Measurements from ENCODE around the gene RGL4.

Gene RGL4

DNA sequence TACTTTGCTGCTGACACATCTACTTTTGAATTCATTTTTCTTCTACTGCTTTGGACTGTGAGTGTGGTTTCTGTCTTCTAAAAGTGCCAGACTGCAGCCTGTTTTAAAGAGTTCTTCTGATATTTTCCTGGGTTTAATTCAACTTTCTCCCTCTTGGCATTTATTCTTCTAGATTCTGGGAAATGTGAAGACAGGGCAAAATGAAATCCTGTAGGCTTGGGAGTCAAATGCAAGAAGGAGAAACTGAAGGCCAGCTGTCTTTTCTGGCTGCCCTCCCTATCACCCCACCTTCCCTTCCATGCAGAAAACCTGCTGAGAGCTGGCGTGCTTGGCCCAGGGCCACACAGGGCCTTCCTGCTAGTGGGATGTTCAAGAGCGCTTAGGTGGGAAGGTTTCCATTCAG is 52.5 kb downstream of the RGL4 start:
- DNase-seq (ENCODE audit: low spot score) = no peak

DNA sequence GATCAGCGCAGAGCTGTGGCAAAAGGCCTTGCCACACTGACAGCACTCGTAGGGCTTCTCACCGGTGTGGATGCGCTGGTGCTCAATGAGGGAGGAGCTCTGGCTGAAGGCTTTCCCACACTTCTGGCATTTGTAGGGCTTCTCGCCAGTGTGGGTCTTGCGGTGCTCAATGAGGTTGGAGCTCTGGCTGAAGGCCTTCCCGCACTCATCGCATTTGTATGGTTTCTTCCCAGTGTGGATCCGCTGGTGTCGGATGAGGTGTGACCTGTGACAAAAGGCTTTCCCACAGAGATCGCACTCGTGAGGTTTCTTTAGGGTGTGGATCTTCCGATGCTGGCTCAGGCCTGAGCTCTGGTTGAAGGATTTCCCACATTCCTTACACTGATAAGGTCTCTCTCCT is 53.2 kb downstream of the RGL4 start:
- no peak for DNase-seq (ENCODE audit: low spot score)

DNA sequence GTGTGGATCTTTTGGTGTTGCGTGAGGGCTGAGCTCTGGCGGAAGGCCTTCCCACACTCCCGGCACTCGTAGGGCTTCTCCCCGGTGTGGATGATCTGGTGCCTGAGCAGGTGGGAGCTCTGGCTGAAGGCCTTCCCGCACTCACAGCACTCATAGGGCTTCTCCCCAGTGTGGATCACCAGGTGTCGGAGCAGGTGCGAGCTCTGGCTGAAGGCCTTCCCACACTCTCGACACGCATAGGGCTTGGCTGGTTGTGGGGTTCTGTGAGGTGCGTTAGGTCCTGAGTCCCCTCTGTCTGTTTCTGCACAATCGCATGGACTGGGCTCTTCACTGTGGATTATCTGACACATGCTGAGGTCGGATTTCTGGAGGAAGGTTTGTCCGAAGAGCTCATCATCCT is 53.7 kb downstream of the RGL4 start:
- no peak for DNase-seq (ENCODE audit: low spot score)

DNA sequence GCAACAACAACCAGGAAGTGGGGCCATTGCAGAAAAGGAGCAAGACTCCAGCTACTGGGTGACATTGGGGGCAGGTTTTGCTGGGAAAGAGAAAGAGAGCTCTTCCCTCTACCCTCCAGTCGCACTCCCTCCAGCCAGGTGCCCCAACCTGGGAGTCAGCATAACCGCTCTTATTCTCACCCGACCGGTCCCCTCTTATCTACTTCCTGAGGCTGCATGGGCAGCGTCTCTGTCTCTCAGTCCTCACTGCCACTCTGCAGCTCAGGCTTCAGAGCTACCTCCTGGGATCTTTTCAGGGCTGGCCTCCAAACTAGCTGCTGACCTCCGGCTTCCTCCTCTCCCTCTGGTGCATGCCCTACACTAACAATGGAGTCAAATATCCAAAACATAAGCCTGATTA is 55.0 kb downstream of the RGL4 start:
- DNase-seq (ENCODE audit: low spot score) = no peak
